SIG-M5 treated with dmso at 0.1 percent for 504 hours (cell line): ENCODE results near the gene MYH13.

Experiments
- DNase-seq: peaks from one replicate; lab custom pipeline; 2025; ENCODE audit not compliant: unreplicated experiment; lab: John Stamatoyannopoulos, UW

The MYH13 gene

DNA sequence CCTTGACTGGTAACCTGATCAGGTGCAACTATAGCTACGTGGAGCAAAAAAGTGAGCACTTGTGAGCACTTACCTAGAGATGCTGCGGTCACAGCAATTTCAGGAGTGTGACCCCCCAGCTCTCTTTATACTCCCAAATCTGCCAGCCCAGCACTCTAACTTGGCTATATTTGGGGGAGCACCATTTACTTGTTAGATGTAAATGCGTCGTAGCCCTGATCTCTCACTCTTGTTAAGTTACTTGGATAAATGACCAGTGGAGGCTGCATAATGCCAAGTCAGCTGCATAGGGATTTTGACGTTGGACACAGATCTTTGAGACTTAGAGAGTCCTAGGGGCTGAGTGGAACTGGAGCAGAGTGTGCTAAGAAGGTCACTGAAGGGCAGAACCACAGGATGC is at the start of gene MYH13:
MYH13 (minus strand) TSS at position 101 of the 400 bp plus-strand sequence. CDS start 8,476 bp downstream, outside the sequence.
- no peak for DNase-seq

GRCh38 chr17:10421900-10422542 is 49.2 kb upstream of the MYH13 start, which contains the start of gene MYH8:
MYH8 (minus strand) TSS chr17:10421950; CDS start chr17:10420227, 1,723 bp downstream.
- DNase-seq: no peak

DNA sequence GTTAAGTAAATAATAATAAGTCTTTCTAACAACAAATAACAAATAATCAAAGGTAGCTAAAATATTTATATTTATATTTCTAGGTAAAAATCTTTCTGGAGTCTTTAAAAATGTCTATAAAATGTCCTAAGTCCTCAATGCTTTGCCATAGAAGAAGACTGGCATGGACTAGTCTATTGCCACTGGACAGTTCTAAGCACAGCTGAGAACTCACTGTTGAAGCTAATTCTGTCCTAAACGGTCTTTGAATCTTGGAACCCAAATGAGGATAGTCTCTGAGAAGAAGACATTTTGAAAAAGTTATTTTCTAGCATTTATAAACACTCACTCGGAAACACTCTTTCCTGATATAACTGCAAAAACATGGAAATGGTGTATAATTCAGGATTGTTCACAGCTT is 48.4 kb upstream of the MYH13 start:
- DNase-seq: no peak

GRCh38 chr17:10420811-10421210 is 48.0 kb upstream of the MYH13 start:
- DNase-seq: no peak

- DNase-seq: no peak
These were observed 44.6 kb upstream of the MYH13 start for GRCh38 chr17:10417431-10417830.

DNA sequence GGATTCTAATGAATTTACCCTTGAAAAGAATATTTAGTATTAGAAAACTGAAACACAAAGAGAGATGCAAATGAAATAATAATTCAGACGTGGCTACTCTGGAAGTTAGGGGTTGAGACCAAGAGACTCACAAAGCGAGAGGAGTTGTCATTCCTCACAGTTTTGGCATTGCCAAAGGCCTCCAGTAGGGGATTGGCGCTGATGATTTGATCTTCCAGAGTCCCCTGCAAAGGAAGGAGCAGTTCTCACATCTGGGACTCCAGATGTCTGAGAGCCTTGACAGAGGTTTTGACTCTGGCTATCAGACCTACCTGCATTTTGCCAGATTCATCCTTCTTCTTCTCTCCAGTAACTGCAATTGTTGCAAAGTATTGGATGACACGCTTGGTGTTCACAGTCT is 42.4 kb upstream of the MYH13 start:
- DNase-seq: no peak

GRCh38 chr17:10403589-10403988 is 30.8 kb upstream of the MYH13 start:
- DNase-seq: no peak

- no peak for DNase-seq
These were observed 25.5 kb upstream of the MYH13 start for GRCh38 chr17:10398352-10398751.

GRCh38 chr17:10396524-10397163 is 23.8 kb upstream of the MYH13 start:
- DNase-seq: no peak

DNA sequence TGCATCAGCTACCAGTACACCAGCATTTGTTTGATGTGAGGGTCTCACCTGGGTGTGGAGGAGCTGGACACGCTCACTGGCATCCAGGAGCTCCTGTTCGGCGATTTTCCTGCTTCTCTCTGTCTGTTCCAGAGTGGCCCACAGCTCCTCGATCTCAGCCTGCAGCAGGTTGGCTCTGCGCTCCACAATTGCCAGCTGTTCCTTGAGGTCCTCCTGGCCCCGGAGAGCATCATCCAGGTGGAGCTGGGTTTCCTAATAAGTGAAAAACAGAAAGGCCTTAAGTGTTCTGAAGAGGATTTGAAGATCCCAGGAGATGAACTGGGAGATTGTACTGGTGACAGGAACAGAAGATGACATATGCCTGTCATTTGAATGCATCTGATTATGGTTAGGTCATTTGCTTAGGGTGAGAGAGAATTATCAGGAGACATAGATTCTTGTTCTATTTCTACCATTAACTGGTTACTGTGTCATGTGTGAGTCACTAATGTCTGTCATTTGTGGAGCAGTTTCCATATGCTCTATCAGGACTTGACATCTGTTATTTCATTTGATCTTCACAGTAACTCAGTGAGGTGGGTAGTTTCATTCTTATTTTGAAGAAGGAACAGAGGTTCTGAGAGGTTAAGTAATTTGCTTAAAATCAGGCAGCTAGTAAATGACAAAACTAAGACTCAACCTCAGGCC is 21.5 kb upstream of the MYH13 start:
- no peak for DNase-seq

DNA sequence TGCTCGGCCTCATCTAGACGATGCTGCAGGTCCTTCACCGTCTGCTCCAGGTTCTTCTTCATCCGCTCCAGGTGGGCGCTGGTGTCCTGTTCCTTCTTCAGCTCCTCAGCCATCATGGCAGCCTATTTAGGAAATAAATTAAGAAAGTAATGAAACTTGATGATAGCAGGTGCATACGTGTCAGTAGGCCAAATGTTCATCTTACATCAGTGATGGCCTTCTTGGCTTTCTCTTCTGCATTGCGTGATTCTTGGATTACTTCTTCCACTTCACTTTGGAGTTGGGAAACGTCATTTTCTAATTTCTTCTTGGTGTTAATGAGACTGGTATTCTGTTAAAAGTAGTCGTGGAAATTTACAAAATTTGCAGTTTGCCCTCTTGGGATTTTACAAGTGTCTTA is 20.1 kb upstream of the MYH13 start:
- no peak for DNase-seq

DNA sequence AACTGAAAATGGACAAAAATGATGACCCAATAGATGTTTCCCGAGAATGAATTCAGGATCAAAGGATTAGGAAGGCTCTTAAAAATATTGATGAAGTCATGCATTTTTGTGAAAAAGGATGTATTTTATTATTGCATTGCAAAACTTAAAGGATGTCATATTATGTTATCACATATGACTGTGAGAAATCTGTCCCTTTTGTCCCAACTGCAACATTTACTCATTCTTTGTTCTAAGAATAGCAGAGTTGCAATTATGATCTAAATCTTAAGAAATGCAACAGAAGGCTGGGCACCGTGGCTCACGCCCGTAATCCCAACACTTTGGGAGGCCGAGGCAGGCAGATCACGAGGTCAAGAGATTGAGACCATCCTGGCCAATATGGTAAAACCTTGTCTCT is 13.1 kb upstream of the MYH13 start:
- DNase-seq: no peak

GRCh38 chr17:10384175-10384574 is 11.4 kb upstream of the MYH13 start:
- DNase-seq: no peak

DNA sequence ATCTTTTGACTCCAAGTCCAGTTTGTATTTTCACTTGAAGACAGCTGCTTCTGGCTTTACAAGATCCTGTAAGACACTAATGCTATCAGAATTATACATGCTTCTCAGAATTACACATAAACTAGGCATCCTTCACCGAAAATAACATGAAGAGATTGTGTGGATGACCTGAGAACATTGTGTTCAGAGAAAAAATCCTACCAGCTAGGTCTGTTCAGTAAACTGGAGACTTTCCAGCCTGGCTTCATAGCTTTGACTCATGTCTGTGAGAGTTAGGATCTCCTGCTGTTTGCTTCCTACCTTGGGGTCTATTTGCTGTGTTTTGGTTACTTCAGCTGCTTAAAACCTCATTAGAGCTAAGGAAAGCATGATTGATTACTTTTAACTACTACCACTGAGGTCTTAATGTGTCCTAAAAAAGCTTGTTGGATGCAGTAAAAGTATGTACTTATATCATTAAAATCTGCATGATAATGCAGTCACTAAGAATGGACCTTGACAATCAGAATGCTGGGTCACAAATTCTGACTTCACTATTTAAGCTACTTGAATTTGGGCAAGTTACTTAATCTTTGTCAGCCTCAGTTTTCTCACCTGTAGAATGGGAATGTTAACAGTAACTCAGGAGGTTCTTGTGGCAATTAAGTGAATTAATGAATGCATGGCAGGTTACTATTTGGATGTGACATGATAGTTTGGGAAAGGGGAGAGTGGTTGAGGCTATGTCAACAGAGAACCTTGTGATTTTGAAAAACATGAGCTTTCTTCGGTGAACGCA is 8.0 kb upstream of the MYH13 start:
- DNase-seq: no peak

DNA sequence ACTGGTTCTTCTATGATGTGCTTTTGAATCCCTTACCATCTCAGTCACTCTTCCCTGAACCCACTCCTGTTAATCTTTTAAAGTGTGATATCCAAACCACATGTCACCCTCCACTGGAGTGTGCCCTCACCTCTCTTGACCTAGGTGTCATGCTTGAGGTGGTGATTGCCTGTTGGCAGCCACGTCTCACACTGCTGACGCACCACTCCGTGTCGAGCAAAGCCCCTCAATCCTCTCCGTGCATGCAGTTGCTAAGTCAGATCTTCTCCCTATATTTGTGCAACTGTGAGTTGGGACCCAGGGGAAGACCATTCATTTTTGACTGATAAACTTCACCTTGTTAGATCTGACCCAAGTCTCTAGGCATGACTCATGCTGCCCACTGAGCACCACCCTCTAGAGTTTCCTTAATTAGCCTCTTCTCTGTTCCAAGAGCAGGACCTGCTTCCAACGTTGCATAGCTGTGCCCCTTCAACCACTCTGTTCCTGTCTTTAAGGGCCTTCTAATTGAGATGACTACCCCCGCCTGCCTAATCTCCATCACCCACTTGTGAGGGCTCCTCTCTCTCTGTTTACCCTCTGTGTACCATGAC is 2.7 kb downstream of the MYH13 start:
- no peak for DNase-seq

- no peak for DNase-seq
These were observed 3.6 kb downstream of the MYH13 start for GRCh38 chr17:10369239-10369638.

DNA sequence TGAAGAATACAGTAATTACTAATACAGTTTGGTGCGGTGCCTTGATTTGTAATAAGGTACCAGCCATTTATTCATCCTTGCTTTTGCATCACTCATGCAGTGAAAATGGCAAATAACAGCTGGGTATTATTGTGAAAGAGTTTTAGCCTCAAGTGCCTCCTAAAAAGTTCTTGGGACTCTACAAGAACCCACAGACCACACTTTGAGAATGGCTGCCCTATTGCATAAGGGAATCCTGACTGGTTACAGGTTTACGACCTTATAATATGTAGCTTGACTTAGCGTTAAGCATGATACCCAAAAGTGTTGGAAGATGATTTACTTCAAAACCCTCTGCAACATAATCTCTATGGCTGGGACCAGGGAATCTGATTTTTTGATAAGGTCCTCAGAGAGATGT is 4.2 kb downstream of the MYH13 start:
- no peak for DNase-seq

GRCh38 chr17:10360578-10360977 is 12.2 kb downstream of the MYH13 start:
- DNase-seq: no peak

GRCh38 chr17:10357768-10358167 is 15.0 kb downstream of the MYH13 start:
- DNase-seq: no peak

GRCh38 chr17:10354651-10355050 is 18.2 kb downstream of the MYH13 start:
- no peak for DNase-seq

- no peak for DNase-seq
These were observed 19.9 kb downstream of the MYH13 start for GRCh38 chr17:10352893-10353292.
